HG03103 (cell line): ENCODE data around the gene ABCB9.

Source experiments
- ATAC-seq: cut with Tn5 transposase; IDR thresholded peaks from one replicate; pipeline ENCODE4 v1.9.1; 2021; ENCODE audit warnings: low read depth; ENCODE audit not compliant: unreplicated experiment

The ABCB9 gene

GRCh38 chr12:122884091-122884826 lies 82.0 kb downstream of the ABCB9 start:
- no peak for ATAC-seq

- ATAC-seq: no peak
Measured at GRCh38 chr12:122882908-122883558, 83.2 kb downstream of the ABCB9 start.

GRCh38 chr12:122880668-122881067 lies 85.6 kb downstream of the ABCB9 start:
- no peak for ATAC-seq

DNA sequence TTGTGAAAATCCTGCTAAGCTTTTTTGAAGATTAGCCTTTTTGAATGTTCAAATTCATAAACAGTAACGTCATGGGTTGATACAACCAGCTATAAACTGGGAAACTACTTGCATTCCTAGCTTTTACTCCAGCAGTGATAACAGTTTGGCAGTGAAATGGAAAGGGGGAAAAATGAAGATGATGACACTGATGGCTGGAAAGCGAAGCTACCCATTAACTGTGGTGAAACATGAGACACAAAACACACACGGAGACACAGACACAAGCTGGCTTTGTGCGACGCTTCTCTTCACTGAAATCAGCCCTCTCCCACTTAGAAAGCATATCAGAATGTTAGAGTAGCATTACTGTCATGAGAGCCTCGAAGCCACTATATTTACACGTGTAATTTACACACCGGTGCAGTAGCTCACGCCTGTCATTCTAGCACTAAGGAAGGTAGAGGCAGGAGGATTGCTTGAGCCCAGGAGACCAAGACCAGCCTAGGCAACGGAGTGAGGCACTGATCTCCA lies 86.1 kb downstream of the ABCB9 start:
- no peak for ATAC-seq
